Measurements from ENCODE around the gene TOR1B.

The TOR1B gene

DNA sequence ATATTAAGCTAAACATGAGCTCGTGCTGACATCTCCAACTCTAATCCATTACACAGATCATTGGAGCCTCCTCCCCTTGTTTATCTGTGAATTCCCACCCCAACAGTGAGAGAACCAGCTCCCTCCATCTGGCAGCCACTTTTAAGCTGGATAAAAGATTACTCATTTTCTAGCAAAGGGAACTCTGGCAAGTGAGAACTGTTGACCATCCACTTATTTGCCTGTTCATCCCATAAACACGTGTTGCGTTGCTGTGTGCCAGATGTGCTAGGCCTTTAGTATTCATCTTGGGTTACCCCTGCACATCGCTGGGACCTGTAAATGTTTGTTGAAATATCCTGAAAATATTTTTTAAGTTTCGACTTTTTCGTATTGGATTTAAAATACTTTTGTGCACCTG lies 23.4 kb downstream of the TOR1B start:
- H3K4me3 ChIP-seq (ENCODE audit: low read depth, low read length): no peak overlapping the region
- no peak for TF ChIP-seq ZNF366 (tag by site-specific recombination; conservative IDR thresholded peaks at IDR 0.05)
- no peak for TF ChIP-seq HOXA7 (CRISPR knock-in tag; IDR thresholded peaks at IDR 0.05; ENCODE audit: borderline replicate concordance)
- no peak for TF ChIP-seq GFI1B (tag by site-specific recombination; IDR thresholded peaks at IDR 0.05)
- no peak for TF ChIP-seq ZNF19 (tag by site-specific recombination; IDR thresholded peaks at IDR 0.05; ENCODE audit: low read depth)
- no peak for TF ChIP-seq INSM2 (tag by site-specific recombination; IDR thresholded peaks at IDR 0.05)
- TF ChIP-seq ZNF394 (tag by site-specific recombination; IDR thresholded peaks at IDR 0.05; ENCODE audit: borderline replicate concordance): no peak
- no peak for TF ChIP-seq ZNF664 (tag by site-specific recombination; IDR thresholded peaks at IDR 0.05)
- TF ChIP-seq, protein P1, sequence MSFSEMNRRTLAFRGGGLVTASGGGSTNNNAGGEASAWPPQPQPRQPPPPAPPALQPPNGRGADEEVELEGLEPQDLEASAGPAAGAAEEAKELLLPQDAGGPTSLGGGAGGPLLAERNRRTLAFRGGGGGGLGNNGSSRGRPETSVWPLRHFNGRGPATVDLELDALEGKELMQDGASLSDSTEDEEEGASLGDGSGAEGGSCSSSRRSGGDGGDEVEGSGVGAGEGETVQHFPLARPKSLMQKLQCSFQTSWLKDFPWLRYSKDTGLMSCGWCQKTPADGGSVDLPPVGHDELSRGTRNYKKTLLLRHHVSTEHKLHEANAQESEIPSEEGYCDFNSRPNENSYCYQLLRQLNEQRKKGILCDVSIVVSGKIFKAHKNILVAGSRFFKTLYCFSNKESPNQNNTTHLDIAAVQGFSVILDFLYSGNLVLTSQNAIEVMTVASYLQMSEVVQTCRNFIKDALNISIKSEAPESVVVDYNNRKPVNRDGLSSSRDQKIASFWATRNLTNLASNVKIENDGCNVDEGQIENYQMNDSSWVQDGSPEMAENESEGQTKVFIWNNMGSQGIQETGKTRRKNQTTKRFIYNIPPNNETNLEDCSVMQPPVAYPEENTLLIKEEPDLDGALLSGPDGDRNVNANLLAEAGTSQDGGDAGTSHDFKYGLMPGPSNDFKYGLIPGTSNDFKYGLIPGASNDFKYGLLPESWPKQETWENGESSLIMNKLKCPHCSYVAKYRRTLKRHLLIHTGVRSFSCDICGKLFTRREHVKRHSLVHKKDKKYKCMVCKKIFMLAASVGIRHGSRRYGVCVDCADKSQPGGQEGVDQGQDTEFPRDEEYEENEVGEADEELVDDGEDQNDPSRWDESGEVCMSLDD (tag by site-specific recombination; IDR thresholded peaks at IDR 0.05): no peak
- TF ChIP-seq ZNF112 (tag by site-specific recombination; IDR thresholded peaks at IDR 0.05): no peak
- TF ChIP-seq ZNF658 (tag by site-specific recombination; IDR thresholded peaks at IDR 0.05): no peak
- no peak overlapping the region for H3K27ac ChIP-seq (ENCODE audit: extremely low read depth, low read depth, low read length)
- H3K36me3 ChIP-seq (ENCODE audit: control insufficient read depth in 2 of 2, insufficient read depth in 1 of 2, low read length in 2 of 2): peaks cover 28 to 53% of the 10 kb centered on the region in 2 experiments
- H3K4me1 ChIP-seq (ENCODE audit: control insufficient read depth, insufficient read depth, low read length): no peaks in the 10 kb centered on the region
- ChIA-PET CTCF (no interaction called here), POLR2A (interaction anchor here (0.7 to 6.5 kb wide), 2 partner anchors 8 to 44 kb away, joined by 6 to 36 read pairs; partner anchors contain the start of genes C9orf78 and USP20)
- H3K9me3 ChIP-seq (ENCODE audit: control insufficient read depth, insufficient read depth, low read depth, low read length): no peaks in the 10 kb centered on the region

GRCh38 chr9:129826759-129827158 lies 23.8 kb downstream of the TOR1B start:
- H3K36me3 ChIP-seq (ENCODE audit: control insufficient read depth in 2 of 2, insufficient read depth in 1 of 2, low read length in 2 of 2): peaks cover 24 to 53% of the 10 kb centered on the region in 2 experiments
- H3K4me1 ChIP-seq (ENCODE audit: control insufficient read depth, insufficient read depth, low read length): no peaks in the 10 kb centered on the region
- no peaks in the 10 kb centered on the region for H3K9me3 ChIP-seq (ENCODE audit: control insufficient read depth, insufficient read depth, low read depth, low read length)
- no peak overlapping the region for H3K27ac ChIP-seq (ENCODE audit: extremely low read depth, low read depth, low read length)
- TF ChIP-seq ZXDB (tag by site-specific recombination; IDR thresholded peaks at IDR 0.05): no peak
- TF ChIP-seq ZNF76 (tag by site-specific recombination; IDR thresholded peaks at IDR 0.05; ENCODE audit: borderline replicate concordance, low read depth): no peak
- no peak for TF ChIP-seq OVOL3 (tag by site-specific recombination; IDR thresholded peaks at IDR 0.05)
- TF ChIP-seq SP7 (tag by site-specific recombination; IDR thresholded peaks at IDR 0.05): no peak
- TF ChIP-seq ZNF549 (tag by site-specific recombination; IDR thresholded peaks at IDR 0.05): no peak
- TF ChIP-seq ZNF747 (tag by site-specific recombination; IDR thresholded peaks at IDR 0.05): no peak
- TF ChIP-seq, protein P2, sequence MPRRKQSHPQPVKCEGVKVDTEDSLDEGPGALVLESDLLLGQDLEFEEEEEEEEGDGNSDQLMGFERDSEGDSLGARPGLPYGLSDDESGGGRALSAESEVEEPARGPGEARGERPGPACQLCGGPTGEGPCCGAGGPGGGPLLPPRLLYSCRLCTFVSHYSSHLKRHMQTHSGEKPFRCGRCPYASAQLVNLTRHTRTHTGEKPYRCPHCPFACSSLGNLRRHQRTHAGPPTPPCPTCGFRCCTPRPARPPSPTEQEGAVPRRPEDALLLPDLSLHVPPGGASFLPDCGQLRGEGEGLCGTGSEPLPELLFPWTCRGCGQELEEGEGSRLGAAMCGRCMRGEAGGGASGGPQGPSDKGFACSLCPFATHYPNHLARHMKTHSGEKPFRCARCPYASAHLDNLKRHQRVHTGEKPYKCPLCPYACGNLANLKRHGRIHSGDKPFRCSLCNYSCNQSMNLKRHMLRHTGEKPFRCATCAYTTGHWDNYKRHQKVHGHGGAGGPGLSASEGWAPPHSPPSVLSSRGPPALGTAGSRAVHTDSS (tag by site-specific recombination; IDR thresholded peaks at IDR 0.05): no peak
- TF ChIP-seq, protein P1 (tag by site-specific recombination; IDR thresholded peaks at IDR 0.05): no peak
- no peak for TF ChIP-seq SP2 (tag by site-specific recombination; IDR thresholded peaks at IDR 0.05)
- TF ChIP-seq ZNF394 (tag by site-specific recombination; IDR thresholded peaks at IDR 0.05; ENCODE audit: borderline replicate concordance): no peak
- POLR2A ChIA-PET: interaction anchor here (0.7 to 6.5 kb wide), 2 partner anchors 7 to 43 kb away, joined by 6 to 36 read pairs; partner anchors contain the start of genes C9orf78 and USP20
- CTCF ChIA-PET: interaction anchor here (1.1 kb wide), 1 partner anchor 281 kb away, joined by 3 read pairs; no protein-coding TSS in a partner anchor
- no peak overlapping the region for H3K4me3 ChIP-seq (ENCODE audit: low read depth, low read length)
